Mesenteric fat pad (tissue), 1 donor: Measurements from ENCODE around the gene PROS1. TPM values are rescaled to one million over a fixed set of nuclear protein-coding genes. Genes with fewer than 3 reads are reported as not detected.
"Not testable (repeated sequence)": the region's sequence is repeated elsewhere in the genome, so short reads cannot be mapped to it uniquely, and the experiment has no call there.

Experiments used
- DNase-seq: peaks from one replicate; pipeline ENCODE4 v3.0.0-alpha.2; 2020; ENCODE audit warnings: low spot score
- total RNA-seq: library from RNA; stranded (reverse); fragmentation: NEBNext Ultra II Directional; extraction: Animal tissue kit (Norgen Biotek cat#: 25700); gene quantifications from one replicate; pipeline ENCODE4 v1.2.1, GENCODE V29; 2021
- donor health status: DM: yes; HTN: yes; CAD: no.

PROS1 gene
- total RNA-seq, 1 donor from 2014 or later: 31.3 TPM

- DNase-seq: no peak
Observed at GRCh38 chr3:93969997-93970396, 3.7 kb downstream of the PROS1 start.

- DNase-seq: no peak
Observed at GRCh38 chr3:93969443-93969842, 4.3 kb downstream of the PROS1 start.

GRCh38 chr3:93965106-93965505 lies 8.6 kb downstream of the PROS1 start:
- not testable (repeated sequence) for DNase-seq

- DNase-seq: no peak
Observed at GRCh38 chr3:93962798-93963197, 10.9 kb downstream of the PROS1 start.

GRCh38 chr3:93961489-93961888 lies 12.2 kb downstream of the PROS1 start:
- DNase-seq: no peak

GRCh38 chr3:93961026-93961425 lies 12.7 kb downstream of the PROS1 start:
- DNase-seq: no peak

GRCh38 chr3:93949958-93950357 lies 23.7 kb downstream of the PROS1 start:
- not testable (repeated sequence) for DNase-seq

- not testable (repeated sequence) for DNase-seq
Observed at GRCh38 chr3:93937485-93937884, 36.2 kb downstream of the PROS1 start.

GRCh38 chr3:93936549-93936948 lies 37.1 kb downstream of the PROS1 start:
- DNase-seq: no peak

- no peak for DNase-seq
Observed at GRCh38 chr3:93934366-93935046, 39.2 kb downstream of the PROS1 start.

GRCh38 chr3:93931597-93932229 lies 42.0 kb downstream of the PROS1 start:
- no peak for DNase-seq

- DNase-seq: no peak
Observed at GRCh38 chr3:93930041-93930440, 43.7 kb downstream of the PROS1 start.

- DNase-seq: no peak
Observed at GRCh38 chr3:93926789-93927188, 46.9 kb downstream of the PROS1 start.

- DNase-seq: no peak
Observed at GRCh38 chr3:93924491-93924890, 49.2 kb downstream of the PROS1 start.

- no peak for DNase-seq
Observed at GRCh38 chr3:93923006-93923405, 50.7 kb downstream of the PROS1 start.

- not testable (repeated sequence) for DNase-seq
Observed at GRCh38 chr3:93917546-93918029, 56.1 kb downstream of the PROS1 start.

GRCh38 chr3:93913623-93914022 lies 60.1 kb downstream of the PROS1 start:
- DNase-seq: not testable (repeated sequence)

- DNase-seq: no peak
Observed at GRCh38 chr3:93911206-93911605, 62.5 kb downstream of the PROS1 start.

GRCh38 chr3:93910097-93910496 lies 63.6 kb downstream of the PROS1 start:
- DNase-seq: no peak

- DNase-seq: no peak
Observed at GRCh38 chr3:93907132-93907531, 66.6 kb downstream of the PROS1 start.

- no peak for DNase-seq
Observed at GRCh38 chr3:93906245-93906644, 67.5 kb downstream of the PROS1 start.

GRCh38 chr3:93904568-93904967 lies 69.1 kb downstream of the PROS1 start:
- no peak for DNase-seq
